ENCODE data around the gene FERMT3.

- TF ChIP-seq POLR2A (IDR thresholded peaks at IDR 0.05): no peak
- TF ChIP-seq, protein P1, sequence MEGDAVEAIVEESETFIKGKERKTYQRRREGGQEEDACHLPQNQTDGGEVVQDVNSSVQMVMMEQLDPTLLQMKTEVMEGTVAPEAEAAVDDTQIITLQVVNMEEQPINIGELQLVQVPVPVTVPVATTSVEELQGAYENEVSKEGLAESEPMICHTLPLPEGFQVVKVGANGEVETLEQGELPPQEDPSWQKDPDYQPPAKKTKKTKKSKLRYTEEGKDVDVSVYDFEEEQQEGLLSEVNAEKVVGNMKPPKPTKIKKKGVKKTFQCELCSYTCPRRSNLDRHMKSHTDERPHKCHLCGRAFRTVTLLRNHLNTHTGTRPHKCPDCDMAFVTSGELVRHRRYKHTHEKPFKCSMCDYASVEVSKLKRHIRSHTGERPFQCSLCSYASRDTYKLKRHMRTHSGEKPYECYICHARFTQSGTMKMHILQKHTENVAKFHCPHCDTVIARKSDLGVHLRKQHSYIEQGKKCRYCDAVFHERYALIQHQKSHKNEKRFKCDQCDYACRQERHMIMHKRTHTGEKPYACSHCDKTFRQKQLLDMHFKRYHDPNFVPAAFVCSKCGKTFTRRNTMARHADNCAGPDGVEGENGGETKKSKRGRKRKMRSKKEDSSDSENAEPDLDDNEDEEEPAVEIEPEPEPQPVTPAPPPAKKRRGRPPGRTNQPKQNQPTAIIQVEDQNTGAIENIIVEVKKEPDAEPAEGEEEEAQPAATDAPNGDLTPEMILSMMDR (IDR thresholded peaks at IDR 0.05 in 4 of 5, conservative IDR thresholded peaks at IDR 0.05 in 1 of 5): no peak
Measured at GRCh38 chr11:64259533-64260067, 53.1 kb downstream of the FERMT3 start.

Measured in gastrocnemius medialis (tissue), 4 donors.